Retinal pigment epithelial cell (primary cell): ENCODE measurements around the gene XDH.
A peak's percentile ranks its signal among the peaks of the same experiment; 100 is the strongest.

Experiments used
- DNase-seq: peaks from one replicate; pipeline ENCODE4 v3.0.0-alpha.2; 2010; ENCODE audit warnings: low read depth
- H3K4me3 ChIP-seq: 2 replicates; pipeline ENCODE4 v1.5.1; 2011; ENCODE audit warnings: mild to moderate bottlenecking, low read length, control low read depth, moderate library complexity
- TF ChIP-seq, protein P1 (sequence below): conservative IDR thresholded peaks from 2 replicates; pipeline ENCODE4 v1.5.1; 2011; ENCODE audit warnings: low read depth, low read length, control low read depth, inconsistent platforms

The XDH gene

DNA sequence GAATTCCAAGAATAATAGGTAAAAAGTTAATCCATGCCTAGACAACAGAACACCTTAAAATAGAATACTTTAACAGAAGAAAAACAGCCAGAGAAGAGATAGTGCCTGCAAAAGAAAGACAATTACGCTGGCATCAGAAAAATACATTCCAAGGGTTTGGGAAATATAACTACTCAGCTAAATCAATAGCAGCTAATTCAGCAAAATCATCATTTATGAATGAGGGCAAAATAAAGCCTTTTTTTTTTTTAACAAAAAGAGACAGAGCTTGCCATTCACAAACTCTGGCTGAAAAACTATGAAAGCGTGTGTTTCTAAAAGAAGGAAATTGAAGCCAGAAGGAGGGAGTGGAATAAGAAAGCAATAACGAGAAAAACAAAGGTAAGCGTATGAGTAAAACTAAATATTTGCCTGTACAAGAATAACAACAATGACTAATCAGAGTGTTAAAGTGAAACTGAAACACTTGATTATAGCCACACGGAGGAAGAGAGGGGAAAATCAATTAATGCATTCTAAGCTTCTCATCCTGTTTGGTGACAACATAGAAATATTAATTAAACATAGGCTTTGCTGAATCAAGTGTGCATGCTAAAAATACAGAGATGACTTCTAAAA lies 90.4 kb downstream of the XDH start:
- DNase-seq: no peak
- TF ChIP-seq, protein P1, sequence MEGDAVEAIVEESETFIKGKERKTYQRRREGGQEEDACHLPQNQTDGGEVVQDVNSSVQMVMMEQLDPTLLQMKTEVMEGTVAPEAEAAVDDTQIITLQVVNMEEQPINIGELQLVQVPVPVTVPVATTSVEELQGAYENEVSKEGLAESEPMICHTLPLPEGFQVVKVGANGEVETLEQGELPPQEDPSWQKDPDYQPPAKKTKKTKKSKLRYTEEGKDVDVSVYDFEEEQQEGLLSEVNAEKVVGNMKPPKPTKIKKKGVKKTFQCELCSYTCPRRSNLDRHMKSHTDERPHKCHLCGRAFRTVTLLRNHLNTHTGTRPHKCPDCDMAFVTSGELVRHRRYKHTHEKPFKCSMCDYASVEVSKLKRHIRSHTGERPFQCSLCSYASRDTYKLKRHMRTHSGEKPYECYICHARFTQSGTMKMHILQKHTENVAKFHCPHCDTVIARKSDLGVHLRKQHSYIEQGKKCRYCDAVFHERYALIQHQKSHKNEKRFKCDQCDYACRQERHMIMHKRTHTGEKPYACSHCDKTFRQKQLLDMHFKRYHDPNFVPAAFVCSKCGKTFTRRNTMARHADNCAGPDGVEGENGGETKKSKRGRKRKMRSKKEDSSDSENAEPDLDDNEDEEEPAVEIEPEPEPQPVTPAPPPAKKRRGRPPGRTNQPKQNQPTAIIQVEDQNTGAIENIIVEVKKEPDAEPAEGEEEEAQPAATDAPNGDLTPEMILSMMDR: no peak
- H3K4me3 ChIP-seq: no peak overlapping the region

DNA sequence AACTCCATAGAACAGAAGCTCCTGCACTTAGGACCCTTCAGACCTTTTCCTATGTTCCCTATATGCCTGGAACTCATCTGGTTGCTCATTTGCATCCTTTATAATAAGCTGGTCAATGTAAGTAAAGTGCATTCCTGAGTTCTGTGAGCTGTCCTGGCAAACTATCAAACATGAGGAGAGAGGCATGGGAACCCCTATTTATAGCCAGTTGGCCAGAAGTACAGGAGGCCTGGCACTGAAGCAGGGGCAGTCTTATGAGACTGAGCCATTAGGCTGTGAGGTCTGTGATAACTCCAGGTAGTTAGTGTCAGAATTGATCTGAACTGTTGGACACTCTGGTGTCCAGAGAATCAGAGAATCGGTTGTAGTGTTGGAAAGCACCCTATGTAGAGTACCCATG lies 92.2 kb downstream of the XDH start:
- DNase-seq: peak; percentile 42
- TF ChIP-seq, protein P1: no peak
- H3K4me3 ChIP-seq: no peak overlapping the region

DNA sequence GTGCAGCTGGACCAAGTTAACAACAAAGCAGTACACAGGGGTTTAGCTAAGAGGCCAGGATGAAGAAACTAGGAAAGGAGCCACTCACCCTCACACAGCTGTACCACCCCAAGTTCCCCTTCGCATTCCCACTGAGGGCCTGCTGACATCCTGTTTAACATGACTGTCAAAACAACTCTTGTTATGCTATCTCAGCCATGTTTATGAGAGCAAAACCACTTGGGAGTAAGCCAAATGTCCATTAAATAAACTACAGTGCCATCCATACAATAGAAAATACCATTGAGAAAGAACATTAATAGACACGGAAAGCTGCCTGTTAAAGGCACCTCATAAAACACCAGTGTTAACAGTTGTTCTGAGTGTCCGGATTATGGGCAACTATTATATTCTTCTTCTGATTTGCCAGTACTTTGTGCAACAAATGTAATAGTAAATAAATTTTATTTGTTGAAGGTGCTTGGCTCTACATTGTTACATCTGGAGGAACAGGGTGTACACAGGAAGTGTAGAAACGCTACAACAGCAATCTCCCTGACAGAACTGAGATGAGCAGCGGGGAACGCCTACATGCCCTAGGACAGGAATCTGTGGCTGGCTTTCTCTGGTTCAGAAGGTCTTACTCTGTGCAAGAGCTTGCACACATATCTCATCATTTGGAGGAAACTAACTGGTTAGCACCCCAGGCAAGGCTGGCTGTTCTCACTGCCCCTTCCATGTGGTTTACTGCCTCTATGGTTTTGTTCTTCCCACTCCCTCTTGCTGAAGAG lies 95.0 kb downstream of the XDH start:
- H3K4me3 ChIP-seq: no peak overlapping the region
- TF ChIP-seq, protein P1: no peak
- no peak for DNase-seq

DNA sequence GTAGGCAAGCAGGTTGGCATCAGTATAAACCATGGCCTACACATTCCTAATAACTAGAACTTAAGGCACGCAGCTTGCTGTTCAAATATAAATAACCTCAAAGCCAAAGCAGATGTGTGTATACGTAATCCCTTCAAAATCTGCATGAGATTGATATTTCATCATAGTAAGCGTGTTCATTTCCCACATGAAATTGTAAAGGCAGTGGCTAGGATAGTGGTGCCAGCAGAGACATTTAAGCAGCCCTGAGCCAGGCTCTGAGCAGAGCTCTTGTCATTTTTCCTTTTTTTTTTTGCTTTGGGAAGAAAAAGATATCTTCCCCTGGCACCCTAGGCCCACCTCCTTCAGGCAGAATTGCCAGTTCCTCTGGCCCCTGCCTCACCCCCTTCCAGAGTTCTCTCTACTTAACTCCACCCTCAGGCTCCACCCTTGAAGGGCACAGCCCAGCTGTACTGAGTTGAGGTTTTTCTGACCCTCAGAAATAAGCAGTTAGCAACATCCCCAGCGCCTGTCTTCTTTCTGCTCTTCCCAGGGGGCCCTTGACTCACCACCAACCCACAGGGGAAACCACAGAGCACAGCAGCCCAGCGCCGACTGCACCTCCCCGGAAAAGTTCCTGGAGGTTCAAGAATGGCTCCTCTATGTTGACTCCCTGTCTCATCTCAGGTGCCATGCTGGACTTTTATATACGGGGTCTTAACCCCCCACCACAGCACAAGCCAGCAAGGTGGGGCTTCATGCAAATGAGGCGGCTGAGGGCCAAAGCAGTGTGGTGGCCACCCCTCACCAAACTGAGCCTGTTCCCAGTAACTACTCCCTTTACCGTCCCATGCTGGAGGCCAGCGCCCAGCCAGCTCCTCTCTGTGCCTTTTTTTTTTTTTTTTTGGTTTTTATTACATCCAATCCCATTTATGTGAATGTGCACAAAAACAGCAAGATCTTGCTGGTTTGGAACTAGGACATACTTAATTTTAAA lies 95.9 kb downstream of the XDH start:
- DNase-seq: no peak
- TF ChIP-seq, protein P1: no peak
- H3K4me3 ChIP-seq: no peak overlapping the region

DNA sequence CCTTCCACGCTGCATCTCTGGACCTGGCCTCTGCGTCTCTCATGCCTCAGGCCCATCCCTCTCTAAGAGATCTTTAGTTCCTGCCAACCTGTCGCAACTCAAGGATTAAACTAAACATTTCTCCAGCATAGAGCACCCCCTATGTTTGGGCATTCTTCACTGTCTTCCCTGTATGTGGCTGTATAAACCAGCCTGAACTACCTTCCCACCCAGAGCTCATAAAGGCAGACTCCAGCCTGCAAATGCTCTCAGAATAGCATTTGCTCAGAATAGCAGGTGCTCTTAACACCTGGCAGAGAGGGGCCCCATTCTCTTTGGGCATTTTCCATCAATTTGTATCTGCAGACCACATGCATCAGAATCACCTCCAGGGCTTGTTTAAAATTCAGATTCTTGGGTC lies 97.1 kb downstream of the XDH start:
- TF ChIP-seq, protein P1: no peak
- DNase-seq: no peak
- no peak overlapping the region for H3K4me3 ChIP-seq

DNA sequence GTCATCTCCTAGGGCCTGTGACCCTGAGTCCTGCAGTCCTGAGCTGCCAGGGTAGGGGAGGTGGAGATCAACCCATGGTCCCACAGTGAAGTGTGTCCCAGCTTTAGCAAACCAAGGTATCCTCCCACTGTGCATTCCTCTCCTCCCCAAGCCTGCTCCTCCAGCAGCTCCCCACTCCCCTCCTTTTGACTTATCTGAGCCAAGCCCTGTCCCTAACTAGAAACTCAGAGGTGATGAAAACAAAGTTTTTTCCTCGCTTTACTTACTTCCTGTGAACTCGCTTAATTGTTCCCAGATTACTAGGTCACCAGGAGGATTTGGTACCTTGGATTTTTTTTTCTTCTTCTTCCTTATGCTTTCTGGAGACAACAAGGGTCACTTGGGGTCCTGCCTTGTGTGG lies 99.8 kb downstream of the XDH start:
- no peak overlapping the region for H3K4me3 ChIP-seq
- TF ChIP-seq, protein P1: no peak
- DNase-seq: no peak
